SK-N-SH treated with all-trans-retinoic acid at 6 μM for 48 hours (cell line): ENCODE data around the gene RAPGEF5.

Experiments
- ATAC-seq: fragments of 200-7000 bp; cut with Tn5 transposase; 3 replicates; pipeline ENCODE4 v1.9.1; 2020; ENCODE audit warnings: mild to moderate bottlenecking, moderate library complexity
- BACH2 ChIP-seq: fragments of 250-450 bp; sonication (Bioruptor Pico); IDR thresholded peaks from 2 replicates; pipeline ENCODE4 v1.9.0; 2021; ENCODE audit warnings: mild to moderate bottlenecking, borderline replicate concordance
- CSDC2 ChIP-seq: fragments of 250-450 bp; sonication (Bioruptor Pico); IDR thresholded peaks from 2 replicates; pipeline ENCODE4 v1.5.0; 2020; ENCODE audit warnings: mild to moderate bottlenecking, moderate library complexity
- GLIS3 ChIP-seq: fragments of 250-450 bp; sonication (Bioruptor Pico); IDR thresholded peaks from 2 replicates; pipeline ENCODE4 v1.5.0; 2020; ENCODE audit warnings: mild to moderate bottlenecking, moderate library complexity
- ISL1 ChIP-seq: fragments of 250-450 bp; sonication (Bioruptor Pico); IDR thresholded peaks from 2 replicates; pipeline ENCODE4 v2.1.2; 2022; ENCODE audit warnings: mild to moderate bottlenecking, moderate library complexity
- OSR1 ChIP-seq: fragments of 250-450 bp; sonication (Bioruptor Pico); IDR thresholded peaks from 2 replicates; pipeline ENCODE4 v1.8.0; 2022; ENCODE audit warnings: moderate library complexity, mild to moderate bottlenecking, inconsistent platforms
- PPARA ChIP-seq: fragments of 250-450 bp; sonication (Bioruptor Pico); IDR thresholded peaks from 2 replicates; pipeline ENCODE4 v1.5.0; 2020; ENCODE audit warnings: mild to moderate bottlenecking, borderline replicate concordance
- RARB ChIP-seq: fragments of 250-450 bp; sonication (Bioruptor Pico); IDR thresholded peaks from 2 replicates; pipeline ENCODE4 v1.8.0; 2021; ENCODE audit warnings: mild to moderate bottlenecking, moderate library complexity
- SNAI2 ChIP-seq: fragments of 250-450 bp; sonication (Bioruptor Pico); IDR thresholded peaks from 2 replicates; pipeline ENCODE4 v1.5.0; 2020; ENCODE audit warnings: mild to moderate bottlenecking, moderate library complexity
- TCF4 ChIP-seq: fragments of 250-450 bp; sonication (Bioruptor Pico); IDR thresholded peaks from 2 replicates; pipeline ENCODE4 v1.8.0; 2021; ENCODE audit warnings: mild to moderate bottlenecking, moderate library complexity, borderline replicate concordance
- TOX ChIP-seq: fragments of 250-450 bp; sonication (Bioruptor Pico); IDR thresholded peaks from 2 replicates; pipeline ENCODE4 v1.8.0; 2021; ENCODE audit warnings: mild to moderate bottlenecking, moderate library complexity, borderline replicate concordance
- ZC3H10 ChIP-seq: fragments of 250-450 bp; sonication (Bioruptor Pico); IDR thresholded peaks from 2 replicates; pipeline ENCODE4 v1.5.1; 2021; ENCODE audit warnings: mild to moderate bottlenecking, moderate library complexity
- ZFP3 ChIP-seq: fragments of 250-450 bp; sonication (Bioruptor Pico); IDR thresholded peaks from 2 replicates; pipeline ENCODE4 v1.5.0; 2020; ENCODE audit warnings: mild to moderate bottlenecking, moderate library complexity
- ZFP30 ChIP-seq: fragments of 450-650 bp; formaldehyde crosslinking; IDR thresholded peaks from 2 replicates; pipeline ENCODE4 v1.5.0; 2022; ENCODE audit warnings: mild to moderate bottlenecking, moderate library complexity
- ZNF70 ChIP-seq: fragments of 450-650 bp; formaldehyde crosslinking; IDR thresholded peaks from 2 replicates; pipeline ENCODE4 v1.5.0; 2020; ENCODE audit warnings: mild to moderate bottlenecking, moderate library complexity
- ZNF8 ChIP-seq: fragments of 450-650 bp; formaldehyde crosslinking; IDR thresholded peaks from 2 replicates; pipeline ENCODE4 v1.5.0; 2020; ENCODE audit warnings: mild to moderate bottlenecking, moderate library complexity
- TF ChIP-seq, protein P1 (sequence below): fragments of 250-450 bp; sonication (Bioruptor Pico); IDR thresholded peaks from 2 replicates; pipeline ENCODE4 v1.5.0; 2020; ENCODE audit warnings: mild to moderate bottlenecking, moderate library complexity
- TF ChIP-seq, protein P2 (sequence below): fragments of 250-450 bp; sonication (Bioruptor Pico); IDR thresholded peaks from 2 replicates; pipeline ENCODE4 v1.8.0; 2020; ENCODE audit warnings: mild to moderate bottlenecking, moderate library complexity, borderline replicate concordance
- TF ChIP-seq, protein P3 (sequence below): fragments of 250-450 bp; sonication (Bioruptor Pico); IDR thresholded peaks from 2 replicates; pipeline ENCODE4 v1.8.0; 2021; ENCODE audit warnings: low read depth, mild to moderate bottlenecking, moderate library complexity, borderline replicate concordance
- TF ChIP-seq, protein P4 (sequence below): fragments of 250-450 bp; sonication (Bioruptor Pico); IDR thresholded peaks from 2 replicates; pipeline ENCODE4 v1.5.1; 2020; ENCODE audit warnings: low read depth, mild to moderate bottlenecking, moderate library complexity

The RAPGEF5 gene

DNA sequence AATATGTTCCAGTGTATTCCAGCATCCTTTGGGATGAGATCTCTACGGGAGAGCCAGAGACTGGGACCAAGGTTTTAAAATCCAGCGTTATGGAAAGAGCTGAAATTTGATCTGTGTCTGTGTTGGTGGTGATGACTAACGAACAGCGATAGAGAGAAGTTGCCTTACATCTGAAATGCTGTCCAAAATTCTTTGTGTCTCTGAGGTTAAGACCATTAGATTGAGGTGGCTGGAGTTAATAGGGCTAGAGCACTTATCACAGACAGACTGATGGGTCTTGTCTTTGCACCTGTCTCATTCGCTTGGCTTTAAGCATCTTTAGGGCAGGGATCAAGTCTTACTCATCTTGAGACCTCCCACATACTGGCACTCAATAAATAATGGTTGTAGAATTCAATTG lies 41.0 kb upstream of the RAPGEF5 start (continued):
- TF ChIP-seq, protein P1, sequence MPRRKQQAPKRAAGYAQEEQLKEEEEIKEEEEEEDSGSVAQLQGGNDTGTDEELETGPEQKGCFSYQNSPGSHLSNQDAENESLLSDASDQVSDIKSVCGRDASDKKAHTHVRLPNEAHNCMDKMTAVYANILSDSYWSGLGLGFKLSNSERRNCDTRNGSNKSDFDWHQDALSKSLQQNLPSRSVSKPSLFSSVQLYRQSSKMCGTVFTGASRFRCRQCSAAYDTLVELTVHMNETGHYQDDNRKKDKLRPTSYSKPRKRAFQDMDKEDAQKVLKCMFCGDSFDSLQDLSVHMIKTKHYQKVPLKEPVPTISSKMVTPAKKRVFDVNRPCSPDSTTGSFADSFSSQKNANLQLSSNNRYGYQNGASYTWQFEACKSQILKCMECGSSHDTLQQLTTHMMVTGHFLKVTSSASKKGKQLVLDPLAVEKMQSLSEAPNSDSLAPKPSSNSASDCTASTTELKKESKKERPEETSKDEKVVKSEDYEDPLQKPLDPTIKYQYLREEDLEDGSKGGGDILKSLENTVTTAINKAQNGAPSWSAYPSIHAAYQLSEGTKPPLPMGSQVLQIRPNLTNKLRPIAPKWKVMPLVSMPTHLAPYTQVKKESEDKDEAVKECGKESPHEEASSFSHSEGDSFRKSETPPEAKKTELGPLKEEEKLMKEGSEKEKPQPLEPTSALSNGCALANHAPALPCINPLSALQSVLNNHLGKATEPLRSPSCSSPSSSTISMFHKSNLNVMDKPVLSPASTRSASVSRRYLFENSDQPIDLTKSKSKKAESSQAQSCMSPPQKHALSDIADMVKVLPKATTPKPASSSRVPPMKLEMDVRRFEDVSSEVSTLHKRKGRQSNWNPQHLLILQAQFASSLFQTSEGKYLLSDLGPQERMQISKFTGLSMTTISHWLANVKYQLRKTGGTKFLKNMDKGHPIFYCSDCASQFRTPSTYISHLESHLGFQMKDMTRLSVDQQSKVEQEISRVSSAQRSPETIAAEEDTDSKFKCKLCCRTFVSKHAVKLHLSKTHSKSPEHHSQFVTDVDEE (CRISPR knock-in tag) = no peak
- TF ChIP-seq TOX (CRISPR knock-in tag) = peak; percentile 73; the same call in 1 of the 2 replicates
- TF ChIP-seq ISL1 = peak; percentile 84
- TF ChIP-seq ZNF70 (CRISPR knock-in tag) = no peak
- TF ChIP-seq CSDC2 (CRISPR knock-in tag) = no peak
- TF ChIP-seq ZNF8 (CRISPR knock-in tag) = no peak

DNA sequence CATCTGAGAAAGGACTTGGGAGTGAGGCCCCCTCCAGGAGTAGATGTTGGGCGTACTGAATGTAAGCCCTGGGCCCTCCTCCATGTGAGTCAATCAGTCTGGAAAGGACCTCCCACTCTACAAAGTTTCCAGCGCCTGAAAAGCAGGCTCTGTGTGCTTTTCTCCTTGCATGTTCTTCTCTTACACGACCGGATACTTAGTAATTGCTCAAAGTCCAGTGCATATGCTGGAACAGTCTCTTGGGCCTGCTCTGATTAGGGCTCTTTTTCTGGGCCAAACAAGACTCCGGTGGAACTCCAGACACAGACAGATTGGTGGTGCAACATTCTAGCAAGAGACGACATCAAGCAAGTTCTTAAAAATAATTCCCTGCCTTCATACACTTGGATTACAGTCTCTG lies 38.3 kb upstream of the RAPGEF5 start:
- ATAC-seq = no peak
- TF ChIP-seq, protein P2, sequence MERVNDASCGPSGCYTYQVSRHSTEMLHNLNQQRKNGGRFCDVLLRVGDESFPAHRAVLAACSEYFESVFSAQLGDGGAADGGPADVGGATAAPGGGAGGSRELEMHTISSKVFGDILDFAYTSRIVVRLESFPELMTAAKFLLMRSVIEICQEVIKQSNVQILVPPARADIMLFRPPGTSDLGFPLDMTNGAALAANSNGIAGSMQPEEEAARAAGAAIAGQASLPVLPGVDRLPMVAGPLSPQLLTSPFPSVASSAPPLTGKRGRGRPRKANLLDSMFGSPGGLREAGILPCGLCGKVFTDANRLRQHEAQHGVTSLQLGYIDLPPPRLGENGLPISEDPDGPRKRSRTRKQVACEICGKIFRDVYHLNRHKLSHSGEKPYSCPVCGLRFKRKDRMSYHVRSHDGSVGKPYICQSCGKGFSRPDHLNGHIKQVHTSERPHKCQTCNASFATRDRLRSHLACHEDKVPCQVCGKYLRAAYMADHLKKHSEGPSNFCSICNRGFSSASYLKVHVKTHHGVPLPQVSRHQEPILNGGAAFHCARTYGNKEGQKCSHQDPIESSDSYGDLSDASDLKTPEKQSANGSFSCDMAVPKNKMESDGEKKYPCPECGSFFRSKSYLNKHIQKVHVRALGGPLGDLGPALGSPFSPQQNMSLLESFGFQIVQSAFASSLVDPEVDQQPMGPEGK = no peak
- TF ChIP-seq, protein P3, sequence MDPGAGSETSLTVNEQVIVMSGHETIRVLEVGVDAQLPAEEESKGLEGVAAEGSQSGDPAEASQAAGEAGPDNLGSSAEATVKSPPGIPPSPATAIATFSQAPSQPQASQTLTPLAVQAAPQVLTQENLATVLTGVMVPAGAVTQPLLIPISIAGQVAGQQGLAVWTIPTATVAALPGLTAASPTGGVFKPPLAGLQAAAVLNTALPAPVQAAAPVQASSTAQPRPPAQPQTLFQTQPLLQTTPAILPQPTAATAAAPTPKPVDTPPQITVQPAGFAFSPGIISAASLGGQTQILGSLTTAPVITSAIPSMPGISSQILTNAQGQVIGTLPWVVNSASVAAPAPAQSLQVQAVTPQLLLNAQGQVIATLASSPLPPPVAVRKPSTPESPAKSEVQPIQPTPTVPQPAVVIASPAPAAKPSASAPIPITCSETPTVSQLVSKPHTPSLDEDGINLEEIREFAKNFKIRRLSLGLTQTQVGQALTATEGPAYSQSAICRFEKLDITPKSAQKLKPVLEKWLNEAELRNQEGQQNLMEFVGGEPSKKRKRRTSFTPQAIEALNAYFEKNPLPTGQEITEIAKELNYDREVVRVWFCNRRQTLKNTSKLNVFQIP = no peak
- no peak for TF ChIP-seq GLIS3 (CRISPR knock-in tag)
- TF ChIP-seq OSR1 = no peak
- no peak for TF ChIP-seq TOX (CRISPR knock-in tag)
- no peak for TF ChIP-seq ZFP3 (CRISPR knock-in tag)
- TF ChIP-seq ZNF8 (CRISPR knock-in tag) = no peak
- no peak for TF ChIP-seq SNAI2
- TF ChIP-seq, protein P4, sequence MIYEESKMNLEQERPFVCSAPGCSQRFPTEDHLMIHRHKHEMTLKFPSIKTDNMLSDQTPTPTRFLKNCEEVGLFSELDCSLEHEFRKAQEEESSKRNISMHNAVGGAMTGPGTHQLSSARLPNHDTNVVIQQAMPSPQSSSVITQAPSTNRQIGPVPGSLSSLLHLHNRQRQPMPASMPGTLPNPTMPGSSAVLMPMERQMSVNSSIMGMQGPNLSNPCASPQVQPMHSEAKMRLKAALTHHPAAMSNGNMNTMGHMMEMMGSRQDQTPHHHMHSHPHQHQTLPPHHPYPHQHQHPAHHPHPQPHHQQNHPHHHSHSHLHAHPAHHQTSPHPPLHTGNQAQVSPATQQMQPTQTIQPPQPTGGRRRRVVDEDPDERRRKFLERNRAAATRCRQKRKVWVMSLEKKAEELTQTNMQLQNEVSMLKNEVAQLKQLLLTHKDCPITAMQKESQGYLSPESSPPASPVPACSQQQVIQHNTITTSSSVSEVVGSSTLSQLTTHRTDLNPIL (CRISPR knock-in tag) = no peak
- TF ChIP-seq, protein P1 (CRISPR knock-in tag) = no peak
- TF ChIP-seq ZNF70 (CRISPR knock-in tag) = no peak
- TF ChIP-seq CSDC2 (CRISPR knock-in tag) = no peak
- no peak for TF ChIP-seq PPARA
- TF ChIP-seq RARB (CRISPR knock-in tag) = no peak
- no peak for TF ChIP-seq TCF4 (CRISPR knock-in tag)
- no peak for TF ChIP-seq ZFP30
- no peak for TF ChIP-seq BACH2 (CRISPR knock-in tag)
- TF ChIP-seq ZC3H10 (CRISPR knock-in tag) = no peak

DNA sequence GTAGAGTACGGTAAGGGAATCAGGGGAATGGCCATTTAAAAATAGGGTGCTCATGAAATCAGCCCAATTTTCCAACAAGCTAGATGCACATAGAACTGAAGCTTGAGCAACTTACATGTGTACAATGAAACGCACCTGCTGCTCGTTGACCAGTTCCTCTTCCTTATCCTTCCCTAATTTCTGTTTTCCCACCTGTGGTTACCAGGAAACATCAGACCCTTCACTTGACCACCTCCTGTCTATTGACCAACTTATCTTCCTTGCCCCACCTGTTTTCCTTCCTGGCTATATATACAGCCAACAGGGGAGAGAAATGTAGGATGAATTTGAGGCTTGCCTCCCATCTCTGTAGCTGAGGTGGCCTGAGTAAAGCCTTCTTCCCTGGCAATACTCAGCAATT lies 37.8 kb upstream of the RAPGEF5 start:
- TF ChIP-seq ZFP3 (CRISPR knock-in tag) (no peak), ZNF70 (CRISPR knock-in tag) (no peak)
- TF ChIP-seq, protein P1 (CRISPR knock-in tag) = no peak
- ATAC-seq = no peak
